ENCODE data around the gene TBX6. TPM values are rescaled to one million over a fixed set of nuclear protein-coding genes. Genes with fewer than 3 reads are reported as not detected.
A peak's percentile ranks its signal among the peaks of the same experiment; 100 is the strongest.

The TBX6 gene
- total RNA-seq, 6 experiments from 2014 or later = 0.37 to 0.68 (median 0.42) TPM

DNA sequence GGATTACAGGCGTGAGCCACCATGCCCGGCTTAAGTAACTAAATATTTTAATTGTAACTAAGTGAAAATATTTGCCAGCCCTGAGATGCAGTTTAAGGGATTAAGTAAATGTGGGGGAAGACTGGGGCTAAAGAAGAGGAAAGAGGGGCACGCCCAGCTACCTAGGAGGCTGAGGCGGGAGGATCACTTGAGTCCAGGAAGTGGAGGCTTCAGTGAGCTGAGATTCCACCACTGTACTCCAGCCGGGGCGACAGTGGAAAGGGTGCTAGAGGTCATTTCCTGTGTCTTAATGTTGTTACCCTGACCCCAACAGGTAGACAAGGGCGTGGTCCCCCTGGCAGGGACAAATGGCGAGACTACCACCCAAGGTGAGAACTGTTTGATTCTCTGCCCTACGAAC, 23.4 kb downstream of the TBX6 start:
- 74% methylated on average over 3 of the region's 9 CpGs for WGBS (ENCODE audit: insufficient coverage, low coverage, low lambda C conversion rate, missing lambda C conversion rate)
- H3K4me1 ChIP-seq = peaks cover 0 to 44% (median 7%) of the 10 kb centered on the region in 4 donors
- H3K9me3 ChIP-seq = no peaks in the 10 kb centered on the region
- peaks cover 15 to 53% (median 31%) of the 10 kb centered on the region in 4 donors for H3K36me3 ChIP-seq
- no peak overlapping the region for H3K4me3 ChIP-seq
- intact Hi-C loops (cut with DNase I) = no loop called here
- H3K27ac ChIP-seq = no peak overlapping the region
- no peaks in the 10 kb centered on the region for H3K27me3 ChIP-seq
- DNase-seq = no peak
- TF ChIP-seq, protein P1, sequence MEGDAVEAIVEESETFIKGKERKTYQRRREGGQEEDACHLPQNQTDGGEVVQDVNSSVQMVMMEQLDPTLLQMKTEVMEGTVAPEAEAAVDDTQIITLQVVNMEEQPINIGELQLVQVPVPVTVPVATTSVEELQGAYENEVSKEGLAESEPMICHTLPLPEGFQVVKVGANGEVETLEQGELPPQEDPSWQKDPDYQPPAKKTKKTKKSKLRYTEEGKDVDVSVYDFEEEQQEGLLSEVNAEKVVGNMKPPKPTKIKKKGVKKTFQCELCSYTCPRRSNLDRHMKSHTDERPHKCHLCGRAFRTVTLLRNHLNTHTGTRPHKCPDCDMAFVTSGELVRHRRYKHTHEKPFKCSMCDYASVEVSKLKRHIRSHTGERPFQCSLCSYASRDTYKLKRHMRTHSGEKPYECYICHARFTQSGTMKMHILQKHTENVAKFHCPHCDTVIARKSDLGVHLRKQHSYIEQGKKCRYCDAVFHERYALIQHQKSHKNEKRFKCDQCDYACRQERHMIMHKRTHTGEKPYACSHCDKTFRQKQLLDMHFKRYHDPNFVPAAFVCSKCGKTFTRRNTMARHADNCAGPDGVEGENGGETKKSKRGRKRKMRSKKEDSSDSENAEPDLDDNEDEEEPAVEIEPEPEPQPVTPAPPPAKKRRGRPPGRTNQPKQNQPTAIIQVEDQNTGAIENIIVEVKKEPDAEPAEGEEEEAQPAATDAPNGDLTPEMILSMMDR (IDR thresholded peaks at IDR 0.05) = no peak
- no peak for TF ChIP-seq POLR2A (IDR thresholded peaks at IDR 0.05)
- ATAC-seq = no peak

DNA sequence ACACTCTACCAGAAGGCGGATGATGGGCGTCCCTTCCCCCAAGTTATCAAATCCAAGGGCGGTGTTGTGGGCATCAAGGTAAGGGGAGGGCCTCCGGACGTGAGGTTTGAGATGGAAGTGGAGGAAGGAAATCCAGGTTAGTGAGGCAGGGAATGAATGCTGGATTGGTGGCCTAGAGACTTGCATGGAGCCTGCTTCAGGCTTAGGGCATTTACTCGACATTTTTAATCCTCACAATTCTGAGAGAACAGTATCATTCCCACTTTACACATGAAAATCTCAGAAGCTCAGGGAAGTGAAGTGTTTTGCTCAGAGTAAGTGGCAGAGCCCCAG, 24.2 kb downstream of the TBX6 start:
- Histone ChIP-seq H3K4me3 (peak overlapping the region; percentile 92 to 97 (median 94)), H3K36me3 (peaks cover 15 to 53% (median 31%) of the 10 kb centered on the region in 4 donors), H3K9me3 (no peaks in the 10 kb centered on the region), H3K4me1 (peaks cover 0 to 45% (median 7%) of the 10 kb centered on the region in 4 donors), H3K27me3 (no peaks in the 10 kb centered on the region), H3K27ac (no peak overlapping the region)
- no peak for ATAC-seq
- TF ChIP-seq, protein P1 (IDR thresholded peaks at IDR 0.05) = no peak
- TF ChIP-seq POLR2A (IDR thresholded peaks at IDR 0.05) = no peak
- 74% methylated on average over 3 of the region's 6 CpGs for WGBS (ENCODE audit: insufficient coverage, low coverage, low lambda C conversion rate, missing lambda C conversion rate)
- intact Hi-C loops (cut with DNase I) = no loop called here
- DNase-seq = no peak

DNA sequence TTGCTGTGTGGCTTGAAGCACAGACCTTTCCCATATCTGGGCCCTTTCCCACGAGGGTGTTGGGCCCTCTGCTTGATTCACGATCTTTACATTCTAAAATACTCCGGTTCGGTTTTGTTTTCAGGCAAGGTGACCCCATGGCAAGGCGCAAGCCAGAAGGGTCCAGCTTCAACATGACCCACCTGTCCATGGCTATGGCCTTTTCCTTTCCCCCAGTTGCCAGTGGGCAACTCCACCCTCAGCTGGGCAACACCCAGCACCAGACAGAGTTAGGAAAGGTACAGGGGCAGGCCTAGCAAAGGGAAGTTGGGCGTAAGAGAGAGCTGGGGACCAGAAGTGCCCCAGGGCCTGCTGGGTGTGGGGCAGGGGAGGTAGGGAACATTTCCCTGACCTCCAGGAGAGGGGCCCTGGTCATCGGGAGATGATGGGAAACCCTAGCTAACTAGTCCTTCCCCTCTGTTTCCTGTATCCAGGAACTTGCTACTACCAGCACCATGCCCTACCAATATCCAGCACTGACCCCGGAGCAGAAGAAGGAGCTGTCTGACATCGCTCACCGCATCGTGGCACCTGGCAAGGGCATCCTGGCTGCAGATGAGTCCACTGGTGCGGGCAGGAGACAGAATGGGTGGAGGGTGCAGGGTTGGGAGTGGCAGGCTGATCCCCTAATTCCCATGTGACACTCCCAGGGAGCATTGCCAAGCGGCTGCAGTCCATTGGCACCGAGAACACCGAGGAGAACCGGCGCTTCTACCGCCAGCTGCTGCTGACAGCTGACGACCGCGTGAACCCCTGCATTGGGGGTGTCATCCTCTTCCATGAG, 24.8 kb downstream of the TBX6 start:
- ATAC-seq = no peak
- Histone ChIP-seq H3K36me3 (peaks cover 15 to 49% (median 29%) of the 10 kb centered on the region in 4 donors), H3K4me3 (peak overlapping the region; percentile 92 to 97 (median 94)), H3K4me1 (peaks cover 0 to 43% (median 7%) of the 10 kb centered on the region in 4 donors), H3K27me3 (no peaks in the 10 kb centered on the region), H3K9me3 (no peaks in the 10 kb centered on the region), H3K27ac (peak overlapping the region; percentile 93 to 100 (median 99))
- intact Hi-C loops (cut with DNase I) = no loop called here
- DNase-seq = peak; percentile 54 to 66 (median 60)
- TF ChIP-seq, protein P1 (IDR thresholded peaks at IDR 0.05) = no peak
- no peak for TF ChIP-seq POLR2A (IDR thresholded peaks at IDR 0.05)
- WGBS (ENCODE audit: insufficient coverage, low coverage, low lambda C conversion rate, missing lambda C conversion rate) = 20% methylated on average over 8 of the region's 21 CpGs

DNA sequence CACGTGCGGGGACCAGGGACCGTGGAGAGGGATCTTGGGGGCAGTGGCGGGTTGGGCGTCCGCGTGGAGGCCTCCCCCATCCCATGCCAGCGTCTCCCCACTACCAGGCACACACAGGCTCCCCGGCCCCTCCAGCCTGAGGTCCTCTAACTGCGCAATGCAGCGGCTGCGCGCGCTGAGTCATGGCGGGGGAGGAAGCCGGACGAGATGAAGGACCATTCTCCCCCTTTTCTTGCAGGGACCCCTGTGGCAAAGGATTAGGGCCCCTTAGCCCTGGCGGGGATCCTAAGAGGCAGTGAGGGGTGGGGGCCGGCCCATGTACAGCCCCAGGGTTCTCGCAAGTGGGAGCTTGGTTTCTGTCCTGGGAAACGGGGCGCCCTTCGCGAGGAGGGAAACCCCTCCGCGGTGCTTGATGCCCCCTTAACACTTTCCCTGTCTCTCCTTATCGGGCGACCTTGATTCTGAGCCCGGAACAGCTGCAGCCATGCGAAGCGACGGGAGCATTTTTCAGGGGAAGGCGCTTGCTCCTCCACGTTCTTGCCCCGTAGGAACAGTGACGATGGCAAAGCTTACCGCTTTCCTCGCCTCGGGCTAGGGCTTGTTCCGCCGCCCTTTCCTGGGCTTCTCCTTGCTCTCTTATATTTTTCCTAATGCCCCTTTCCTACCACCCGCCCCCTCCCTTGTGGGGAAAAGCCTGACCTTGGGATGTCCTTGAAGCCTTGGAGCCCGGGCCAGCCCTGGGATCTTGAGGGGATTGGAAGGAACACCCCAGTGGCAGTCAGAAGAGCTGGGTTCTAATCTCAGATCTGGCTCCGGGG, 25.6 kb downstream of the TBX6 start:
- H3K27ac ChIP-seq = peak overlapping the region; percentile 93 to 100 (median 99)
- peaks cover 10 to 41% (median 25%) of the 10 kb centered on the region in 4 donors for H3K36me3 ChIP-seq
- TF ChIP-seq, protein P1 (IDR thresholded peaks at IDR 0.05) = no peak
- no peak for TF ChIP-seq POLR2A (IDR thresholded peaks at IDR 0.05)
- DNase-seq = peak in 2 of 3 donors; percentile 59 to 60
- intact Hi-C loops (cut with DNase I) = no loop called here
- no peaks in the 10 kb centered on the region for H3K27me3 ChIP-seq
- ATAC-seq = peak in 3 of 4 donors; percentile 0 to 2 (median 1)
- peak overlapping the region; percentile 92 to 97 (median 94) for H3K4me3 ChIP-seq
- WGBS (ENCODE audit: insufficient coverage, low coverage, low lambda C conversion rate, missing lambda C conversion rate) = under 1% methylated on average over 13 of the region's 44 CpGs
- no peaks in the 10 kb centered on the region for H3K9me3 ChIP-seq
- H3K4me1 ChIP-seq = peaks cover 0 to 35% (median 7%) of the 10 kb centered on the region in 4 donors
